ENCODE measurements around the gene EP300. TPM values are rescaled to one million over a fixed set of nuclear protein-coding genes. Genes with fewer than 3 reads are reported as not detected.
A peak's percentile ranks its signal among the peaks of the same experiment; 100 is the strongest.

The EP300 gene
- total and polyA plus RNA-seq, 2 of the 8 experiments (the other 6 are each of a cell fraction or from before 2014, with no cell fraction given), result 39.5 to 109 TPM

GRCh38 chr22:41223535-41223934 lies 131.1 kb downstream of the EP300 start:
- no peak overlapping the region for H2AK5ac ChIP-seq (ENCODE audit: low read depth, low read length)
- H3K18ac ChIP-seq (ENCODE audit: extremely low read depth, low read length), result no peak overlapping the region
- TF ChIP-seq POLR2AphosphoS5 (IDR thresholded peaks at IDR 0.05; ENCODE audit: low read depth, low read length) (no peak), RBBP5 (IDR thresholded peaks at IDR 0.05; ENCODE audit: borderline replicate concordance, low read depth, low read length) (no peak), RXRA (IDR thresholded peaks at IDR 0.05; ENCODE audit: insufficient read depth, low read depth, low read length) (no peak), EGR1 (IDR thresholded peaks at IDR 0.05; ENCODE audit: borderline replicate concordance, low read depth, low read length) (no peak), EP300 (IDR thresholded peaks at IDR 0.05; ENCODE audit: borderline replicate concordance in 1 of 2, low read depth in 2 of 2, low read length in 2 of 2) (no peak), YY1 (IDR thresholded peaks at IDR 0.05; ENCODE audit: low read depth, low read length) (no peak)
- no peak overlapping the region for H3K4ac ChIP-seq (replicated peaks; ENCODE audit: insufficient read length, low read depth, low read length)
- no peak overlapping the region for H2AFZ ChIP-seq (ENCODE audit: low read length)
- H3K27me3 ChIP-seq (replicated peaks in 1 of 4; ENCODE audit: control insufficient read depth in 3 of 4, extremely low read depth in 1 of 4, insufficient read depth in 3 of 4, low read length in 3 of 4), result no peaks in the 10 kb centered on the region
- no peak overlapping the region for H2BK120ac ChIP-seq (replicated peaks; ENCODE audit: low read depth, low read length)
- no peaks in the 10 kb centered on the region for H3K79me1 ChIP-seq (ENCODE audit: low read depth, low read length)
- H3K14ac ChIP-seq (ENCODE audit: insufficient read length), result no peak overlapping the region
- H3K79me2 ChIP-seq (ENCODE audit: control insufficient read depth in 1 of 2, insufficient read depth in 2 of 2, low read length in 2 of 2), result no peaks in the 10 kb centered on the region
- peak overlapping the region; percentile 18; the same call in 1 of the 2 replicates for H4K8ac ChIP-seq (ENCODE audit: extremely low read depth, insufficient read depth, low read length)
- H4K5ac ChIP-seq (ENCODE audit: insufficient read length, low read depth, low read length), result no peak overlapping the region
- peaks cover 13 to 36% (median 31%) of the 10 kb centered on the region in 4 experiments; a peak in 7 of 8 replicates for H3K36me3 ChIP-seq (ENCODE audit: control insufficient read depth in 2 of 4, insufficient read depth in 4 of 4, low read length in 3 of 4)
- H3K27ac ChIP-seq (ENCODE audit: low read depth, low read length), result 0 out of 2 replicates have a peak overlapping the region, but pooled peaks have one; percentile 15
- no peak overlapping the region for H3K23ac ChIP-seq (ENCODE audit: insufficient read length)
- no peak overlapping the region for H3K4me2 ChIP-seq (ENCODE audit: insufficient read depth in 1 of 2, low read depth in 2 of 2, low read length in 2 of 2)
- H3K56ac ChIP-seq (replicated peaks; ENCODE audit: insufficient read length, low read depth, low read length), result no peak overlapping the region
- no peak overlapping the region for H4K91ac ChIP-seq (replicated peaks; ENCODE audit: insufficient read length, low read length)
- H2BK20ac ChIP-seq (ENCODE audit: low read length), result no peak overlapping the region
- H4K20me1 ChIP-seq (replicated peaks in 1 of 2; ENCODE audit: control insufficient read depth in 1 of 2, insufficient read depth in 2 of 2, low read length in 2 of 2), result peaks cover 0 to 9% of the 10 kb centered on the region in 2 experiments
- H3K9ac ChIP-seq (replicated peaks in 1 of 4; ENCODE audit: extremely low read depth in 1 of 4, low read depth in 3 of 4, low read length in 3 of 4), result no peak overlapping the region
- no peaks in the 10 kb centered on the region for H3K23me2 ChIP-seq (ENCODE audit: low read depth, low read length)
- H2BK15ac ChIP-seq (ENCODE audit: low read length), result no peak overlapping the region
- H3K4me3 ChIP-seq (ENCODE audit: extremely low read depth in 1 of 4, insufficient read depth in 2 of 4, low read depth in 3 of 4, low read length in 4 of 4), result no peak overlapping the region
- WGBS, 2 experiments (ENCODE audit: extremely low coverage in 1 of 2, insufficient coverage in 1 of 2, insufficient read length in 1 of 2, insufficient replicate concordance in 2 of 2, low coverage in 1 of 2, low lambda C conversion rate in 2 of 2, missing lambda C conversion rate in 1 of 2), result 92% methylated on average over 7 of the region's 7 CpGs; no CpG with 5 or more reads in 1 of the 2 experiments
- DNase-seq (ENCODE audit: low read depth in 1 of 2, low spot score in 2 of 2) (no peak), FAIRE-seq (no peak)
- ChIA-PET POLR2A (ENCODE audit: partially characterized antibody) (interaction anchor here (0.5 to 3.0 kb wide), 5 partner anchors 10 to 127 kb away, joined by 3 to 11 read pairs (median 6); no protein-coding TSS in a partner anchor), CTCF (ENCODE audit: partially characterized antibody) (interaction anchor here (0.6 to 1.8 kb wide), 3 partner anchors 14 to 37 kb away, joined by 3 to 5 read pairs (median 4); no protein-coding TSS in a partner anchor)
- H2BK12ac ChIP-seq (ENCODE audit: low read depth, low read length), result no peak overlapping the region
- H2BK5ac ChIP-seq (ENCODE audit: low read depth, low read length), result peak overlapping the region; percentile 24; the same call in 1 of the 2 replicates
- H3K9me3 ChIP-seq (ENCODE audit: insufficient read depth in 2 of 2, low read depth in 1 of 2, low read length in 1 of 2), result no peaks in the 10 kb centered on the region
- no peaks in the 10 kb centered on the region for H3K4me1 ChIP-seq (replicated peaks in 1 of 4; ENCODE audit: control insufficient read depth in 3 of 4, insufficient read depth in 4 of 4, low read length in 3 of 4)
